Measurements from ENCODE around the gene TRA2B.
A peak's percentile ranks its signal among the peaks of the same experiment; 100 is the strongest.
"Not testable (repeated sequence)": the region's sequence is repeated elsewhere in the genome, so short reads cannot be mapped to it uniquely, and the experiment has no call there.

Gene TRA2B

GRCh38 chr3:185914911-185915629, 22.7 kb downstream of the TRA2B start:
- Histone ChIP-seq H3K4me2 (ENCODE audit: low read length, poor library complexity, severe bottlenecking) (no peak overlapping the region), H2BK12ac (ENCODE audit: low read length in 2 of 2) (no peak overlapping the region)
- WGBS: 99% methylated on average over 6 of the region's 6 CpGs

GRCh38 chr3:185912929-185913901, 24.6 kb downstream of the TRA2B start:
- Histone ChIP-seq H2BK5ac (ENCODE audit: low read depth, low read length, poor library complexity, severe bottlenecking) (no peak overlapping the region), H3K79me1 (replicated peaks; ENCODE audit: low read length, poor library complexity, severe bottlenecking) (peaks cover 4% of the 10 kb centered on the region), H3K4ac (ENCODE audit: low read depth in 1 of 2, low read length in 2 of 2) (no peak overlapping the region), H3K27me3 (ENCODE audit: control insufficient read depth in 1 of 2, insufficient read depth in 1 of 2, low read length in 2 of 2) (no peaks in the 10 kb centered on the region), H2BK12ac (ENCODE audit: low read length in 2 of 2) (no peak overlapping the region), H2AK5ac (ENCODE audit: low read length, severe bottlenecking) (no peak overlapping the region), H2BK15ac (ENCODE audit: low read depth, poor library complexity, severe bottlenecking) (no peak overlapping the region), H3K18ac (ENCODE audit: low read depth in 1 of 2, low read length in 2 of 2) (no peak overlapping the region), H3K4me3 (ENCODE audit: insufficient read depth in 1 of 2, low read depth in 1 of 2, low read length in 2 of 2) (no peak overlapping the region), H3K9ac (ENCODE audit: low read length) (no peak overlapping the region), H3K4me1 (ENCODE audit: control insufficient read depth, insufficient read depth, low read depth, low read length) (no peaks in the 10 kb centered on the region), H3K23ac (ENCODE audit: low read length in 2 of 2) (no peak overlapping the region), H3K14ac (ENCODE audit: low read length in 2 of 2) (no peak overlapping the region), H3K9me3 (ENCODE audit: control insufficient read depth, low read length) (no peaks in the 10 kb centered on the region), H4K91ac (ENCODE audit: low read length) (no peak overlapping the region), H2BK120ac (ENCODE audit: low read depth, low read length) (no peak overlapping the region), H4K8ac (ENCODE audit: low read length) (no peak overlapping the region), H3K27ac (ENCODE audit: low read length, poor library complexity, severe bottlenecking) (no peak overlapping the region), H2AFZ (ENCODE audit: low read depth, low read length) (no peak overlapping the region), H3K36me3 (ENCODE audit: control insufficient read depth in 1 of 2, insufficient read depth in 2 of 2, low read depth in 1 of 2, low read length in 2 of 2) (peaks cover 11 to 56% of the 10 kb centered on the region in 2 experiments), H3K4me2 (ENCODE audit: low read length, poor library complexity, severe bottlenecking) (no peak overlapping the region)
- WGBS: 95% methylated on average over 5 of the region's 7 CpGs
- peak; percentile 38 for DNase-seq

More at GRCh38 chr3:185914911-185915629, 22.7 kb downstream of the TRA2B start:
- Histone ChIP-seq H3K4ac (ENCODE audit: low read depth in 1 of 2, low read length in 2 of 2) (no peak overlapping the region), H2BK15ac (ENCODE audit: low read depth, poor library complexity, severe bottlenecking) (no peak overlapping the region), H2AFZ (ENCODE audit: low read depth, low read length) (no peak overlapping the region), H2BK120ac (ENCODE audit: low read depth, low read length) (no peak overlapping the region), H3K4me3 (ENCODE audit: insufficient read depth in 1 of 2, low read depth in 1 of 2, low read length in 2 of 2) (no peak overlapping the region), H2AK5ac (ENCODE audit: low read length, severe bottlenecking) (no peak overlapping the region), H4K91ac (ENCODE audit: low read length) (no peak overlapping the region), H3K79me1 (replicated peaks; ENCODE audit: low read length, poor library complexity, severe bottlenecking) (peaks cover 4% of the 10 kb centered on the region), H3K27me3 (ENCODE audit: control insufficient read depth in 1 of 2, insufficient read depth in 1 of 2, low read length in 2 of 2) (no peaks in the 10 kb centered on the region), H3K14ac (ENCODE audit: low read length in 2 of 2) (no peak overlapping the region), H4K8ac (ENCODE audit: low read length) (no peak overlapping the region), H3K18ac (ENCODE audit: low read depth in 1 of 2, low read length in 2 of 2) (no peak overlapping the region), H3K4me1 (ENCODE audit: control insufficient read depth, insufficient read depth, low read depth, low read length) (no peaks in the 10 kb centered on the region), H3K23ac (ENCODE audit: low read length in 2 of 2) (no peak overlapping the region), H2BK5ac (ENCODE audit: low read depth, low read length, poor library complexity, severe bottlenecking) (no peak overlapping the region), H3K36me3 (ENCODE audit: control insufficient read depth in 1 of 2, insufficient read depth in 2 of 2, low read depth in 1 of 2, low read length in 2 of 2) (peaks cover 15 to 74% of the 10 kb centered on the region in 2 experiments), H3K27ac (ENCODE audit: low read length, poor library complexity, severe bottlenecking) (no peak overlapping the region), H3K9me3 (ENCODE audit: control insufficient read depth, low read length) (no peaks in the 10 kb centered on the region), H3K9ac (ENCODE audit: low read length) (no peak overlapping the region)
- peak; percentile 18 for DNase-seq

- Histone ChIP-seq H3K4me3 (ENCODE audit: insufficient read depth in 1 of 2, low read depth in 1 of 2, low read length in 2 of 2) (no peak overlapping the region), H2BK15ac (ENCODE audit: low read depth, poor library complexity, severe bottlenecking) (no peak overlapping the region), H3K23ac (ENCODE audit: low read length in 2 of 2) (no peak overlapping the region), H3K27me3 (ENCODE audit: control insufficient read depth in 1 of 2, insufficient read depth in 1 of 2, low read length in 2 of 2) (no peaks in the 10 kb centered on the region), H3K4me2 (ENCODE audit: low read length, poor library complexity, severe bottlenecking) (no peak overlapping the region), H3K14ac (ENCODE audit: low read length in 2 of 2) (no peak overlapping the region), H2AFZ (ENCODE audit: low read depth, low read length) (no peak overlapping the region), H4K91ac (ENCODE audit: low read length) (no peak overlapping the region), H3K27ac (ENCODE audit: low read length, poor library complexity, severe bottlenecking) (no peak overlapping the region), H3K18ac (ENCODE audit: low read depth in 1 of 2, low read length in 2 of 2) (no peak overlapping the region), H3K4me1 (ENCODE audit: control insufficient read depth, insufficient read depth, low read depth, low read length) (no peaks in the 10 kb centered on the region), H3K9ac (ENCODE audit: low read length) (no peak overlapping the region), H4K8ac (ENCODE audit: low read length) (no peak overlapping the region), H3K4ac (ENCODE audit: low read depth in 1 of 2, low read length in 2 of 2) (no peak overlapping the region), H2BK12ac (ENCODE audit: low read length in 2 of 2) (no peak overlapping the region), H3K36me3 (ENCODE audit: control insufficient read depth in 1 of 2, insufficient read depth in 2 of 2, low read depth in 1 of 2, low read length in 2 of 2) (peaks cover 11 to 49% of the 10 kb centered on the region in 2 experiments), H2BK120ac (ENCODE audit: low read depth, low read length) (no peak overlapping the region), H2AK5ac (ENCODE audit: low read length, severe bottlenecking) (no peak overlapping the region), H3K79me1 (replicated peaks; ENCODE audit: low read length, poor library complexity, severe bottlenecking) (peaks cover 4% of the 10 kb centered on the region), H2BK5ac (ENCODE audit: low read depth, low read length, poor library complexity, severe bottlenecking) (no peak overlapping the region), H3K9me3 (ENCODE audit: control insufficient read depth, low read length) (no peaks in the 10 kb centered on the region)
- 91% methylated on average over 11 of the region's 11 CpGs for WGBS
- DNase-seq: peak; percentile 5
Observed at GRCh38 chr3:185912512-185912911, 25.3 kb downstream of the TRA2B start.

- not testable (repeated sequence) for H3K9me3 ChIP-seq (ENCODE audit: control insufficient read depth, low read length); H2BK15ac ChIP-seq (ENCODE audit: low read depth, poor library complexity, severe bottlenecking); H2BK5ac ChIP-seq (ENCODE audit: low read depth, low read length, poor library complexity, severe bottlenecking); H2AK5ac ChIP-seq (ENCODE audit: low read length, severe bottlenecking); H3K79me1 ChIP-seq (replicated peaks; ENCODE audit: low read length, poor library complexity, severe bottlenecking); H3K4me1 ChIP-seq (ENCODE audit: control insufficient read depth, insufficient read depth, low read depth, low read length); H2BK120ac ChIP-seq (ENCODE audit: low read depth, low read length); H3K18ac ChIP-seq (ENCODE audit: low read depth in 1 of 2, low read length in 2 of 2); H3K14ac ChIP-seq (ENCODE audit: low read length in 2 of 2); H3K9ac ChIP-seq (ENCODE audit: low read length); H4K8ac ChIP-seq (ENCODE audit: low read length); DNase-seq; H3K27ac ChIP-seq (ENCODE audit: low read length, poor library complexity, severe bottlenecking); H2BK12ac ChIP-seq (ENCODE audit: low read length in 2 of 2); H4K91ac ChIP-seq (ENCODE audit: low read length); H3K27me3 ChIP-seq (ENCODE audit: control insufficient read depth in 1 of 2, insufficient read depth in 1 of 2, low read length in 2 of 2); H3K4me3 ChIP-seq (ENCODE audit: insufficient read depth in 1 of 2, low read depth in 1 of 2, low read length in 2 of 2); H2AFZ ChIP-seq (ENCODE audit: low read depth, low read length); H3K4me2 ChIP-seq (ENCODE audit: low read length, poor library complexity, severe bottlenecking); H3K23ac ChIP-seq (ENCODE audit: low read length in 2 of 2); H3K4ac ChIP-seq (ENCODE audit: low read depth in 1 of 2, low read length in 2 of 2)
- peaks cover 11 to 34% of the 10 kb centered on the region in 2 experiments for H3K36me3 ChIP-seq (ENCODE audit: control insufficient read depth in 1 of 2, insufficient read depth in 2 of 2, low read depth in 1 of 2, low read length in 2 of 2)
- no CpG with 5 or more reads among the region's 2 CpGs for WGBS
Observed at GRCh38 chr3:185911076-185911448, 26.8 kb downstream of the TRA2B start.
